ENCODE results near the gene RASAL2.

The RASAL2 gene

GRCh38 chr1:178283409-178283808 lies 189.5 kb downstream of the RASAL2 start:
- no peak for TF ChIP-seq CTCF (IDR thresholded peaks at IDR 0.05; ENCODE audit: unreplicated experiment in 3 of 3)
- Mint-ChIP-seq H3K9me3 (no peaks in the 10 kb centered on the region), H3K4me1 (no peaks in the 10 kb centered on the region), H3K4me3 (no peak overlapping the region), H3K27me3 (ENCODE audit: low read depth) (no peaks in the 10 kb centered on the region), H3K27ac (no peak overlapping the region), H3K36me3 (ENCODE audit: low read depth) (no peaks in the 10 kb centered on the region)

GRCh38 chr1:178284058-178284457 lies 190.2 kb downstream of the RASAL2 start:
- Mint-ChIP-seq H3K36me3 (ENCODE audit: low read depth) (no peaks in the 10 kb centered on the region), H3K9me3 (no peaks in the 10 kb centered on the region), H3K4me1 (no peaks in the 10 kb centered on the region), H3K4me3 (no peak overlapping the region), H3K27ac (no peak overlapping the region), H3K27me3 (ENCODE audit: low read depth) (no peaks in the 10 kb centered on the region)
- TF ChIP-seq CTCF (IDR thresholded peaks at IDR 0.05; ENCODE audit: unreplicated experiment in 3 of 3) = peak in 1 of 3 experiments; percentile 8

GRCh38 chr1:178291166-178291565 lies 197.3 kb downstream of the RASAL2 start:
- H3K36me3 Mint-ChIP-seq (ENCODE audit: low read depth) = no peaks in the 10 kb centered on the region
- H3K4me3 Mint-ChIP-seq = no peak overlapping the region

GRCh38 chr1:178294654-178295053 lies 200.8 kb downstream of the RASAL2 start:
- Mint-ChIP-seq H3K9me3 (no peaks in the 10 kb centered on the region), H3K4me3 (no peak overlapping the region), H3K36me3 (ENCODE audit: low read depth) (no peaks in the 10 kb centered on the region), H3K27me3 (ENCODE audit: low read depth) (no peaks in the 10 kb centered on the region), H3K27ac (peak overlapping the region in 1 of 3 experiments; percentile 33), H3K4me1 (peaks cover 6% of the 10 kb centered on the region)
- TF ChIP-seq CTCF (IDR thresholded peaks at IDR 0.05; ENCODE audit: unreplicated experiment in 3 of 3) = no peak

More at GRCh38 chr1:178291166-178291565, 197.3 kb downstream of the RASAL2 start:
- Mint-ChIP-seq H3K9me3 (no peaks in the 10 kb centered on the region), H3K27ac (no peak overlapping the region), H3K4me1 (peaks cover 5% of the 10 kb centered on the region), H3K27me3 (ENCODE audit: low read depth) (no peaks in the 10 kb centered on the region)
- TF ChIP-seq CTCF (IDR thresholded peaks at IDR 0.05; ENCODE audit: unreplicated experiment in 3 of 3) = no peak

- peaks cover 4% of the 10 kb centered on the region for H3K27me3 Mint-ChIP-seq (ENCODE audit: low read depth)
- H3K27ac Mint-ChIP-seq = peak overlapping the region; percentile 32 to 73 (median 55)
- H3K4me3 Mint-ChIP-seq = no peak overlapping the region
- no peak for TF ChIP-seq CTCF (IDR thresholded peaks at IDR 0.05; ENCODE audit: unreplicated experiment in 3 of 3)
- H3K4me1 Mint-ChIP-seq = peaks cover 8% of the 10 kb centered on the region
- peaks cover 3% of the 10 kb centered on the region for H3K9me3 Mint-ChIP-seq
- no peaks in the 10 kb centered on the region for H3K36me3 Mint-ChIP-seq (ENCODE audit: low read depth)
Observed at GRCh38 chr1:178300352-178300699, 206.4 kb downstream of the RASAL2 start.

- no peak for TF ChIP-seq CTCF (IDR thresholded peaks at IDR 0.05; ENCODE audit: unreplicated experiment in 3 of 3)
- no peak overlapping the region for H3K4me3 Mint-ChIP-seq
- H3K4me1 Mint-ChIP-seq = peaks cover 8% of the 10 kb centered on the region
- peaks cover 4% of the 10 kb centered on the region for H3K27me3 Mint-ChIP-seq (ENCODE audit: low read depth)
- peaks cover 7% of the 10 kb centered on the region for H3K9me3 Mint-ChIP-seq
- no peak overlapping the region for H3K27ac Mint-ChIP-seq
- no peaks in the 10 kb centered on the region for H3K36me3 Mint-ChIP-seq (ENCODE audit: low read depth)
Observed at GRCh38 chr1:178301141-178301540, 207.2 kb downstream of the RASAL2 start.

Measured in nephron (organoid).